Endothelial cell of umbilical vein (primary cell): Measurements from ENCODE around the gene SLC38A11. TPM values are rescaled to one million over a fixed set of nuclear protein-coding genes. Genes with fewer than 3 reads are reported as not detected.

ENCODE experiments used
- BruUV-seq: library from RNA; stranded (reverse); fragments of 400-500 nt; replicated peaks from 2 replicates; lab custom pipeline; 2021; lab: Mats Ljungman, UMichigan
- CTCF ChIA-PET: fragments of 300-600, 350-600 bp; sonication (Branson Sonifier 250); formaldehyde crosslinking; loops from one replicate; lab custom pipeline; 2021; ENCODE audit warnings: antibody characterized with exemption, inconsistent platforms; lab: Charles Lee
- POLR2A ChIA-PET: fragments of 300-600, 350-600 bp; sonication (Branson Sonifier 250); formaldehyde crosslinking; loops from one replicate; lab custom pipeline; 2021; ENCODE audit warnings: antibody characterized with exemption, inconsistent platforms; lab: Charles Lee
- DNase-seq: peaks from one replicate; pipeline ENCODE4 v3.0.0-alpha.2; 2011; ENCODE audit warnings: low read depth, low spot score
- FAIRE-seq: peaks from 2 replicates; lab custom pipeline; 2011; peaks lifted over from hg19 to GRCh38; lab: Jason Lieb, UNC
- H2AFZ ChIP-seq: 2 replicates; pipeline ENCODE4 v1.6.0; 2012; ENCODE audit warnings: low read depth, low read length, control low read depth, inconsistent platforms
- H3K27ac ChIP-seq: 2 replicates; pipeline ENCODE4 v1.5.1; 2011; ENCODE audit warnings: low read depth, mild to moderate bottlenecking, control low read depth, low read length, moderate library complexity; ENCODE audit not compliant: insufficient read depth
- H3K27me3 ChIP-seq, 2 experiments: 2 replicates each; pipeline versions ENCODE4 v1.6.0 to v1.6.1; 2011; ENCODE audit warnings: low read length in 2 of 2, mixed read lengths in 1 of 2; ENCODE audit not compliant: control insufficient read depth in 2 of 2, insufficient read depth in 2 of 2
- H3K36me3 ChIP-seq, 2 experiments: 2 replicates in 1 of 2; 3 replicates in 1 of 2; pipeline ENCODE4 v1.5.1; 2011; ENCODE audit warnings: low read length in 2 of 2, mild to moderate bottlenecking in 1 of 2, moderate library complexity in 1 of 2; ENCODE audit not compliant: control insufficient read depth in 2 of 2, insufficient read depth in 2 of 2; ENCODE audit errors: extremely low read depth in 1 of 2
- H3K4me1 ChIP-seq: 3 replicates; pipeline ENCODE4 v1.5.1; 2011; ENCODE audit warnings: mild to moderate bottlenecking, low read length; ENCODE audit not compliant: control insufficient read depth, insufficient read depth; ENCODE audit errors: extremely low read depth
- H3K4me2 ChIP-seq: 2 replicates; pipeline ENCODE4 v1.6.1; 2011; ENCODE audit warnings: low read length, control low read depth, mixed read lengths; ENCODE audit not compliant: insufficient read depth
- H3K4me3 ChIP-seq, 3 experiments: fragments of 200-600 bp in 1 of 3; sonication (generic), shearing (Covaris generic) in 1 of 3; replicated peaks in 1 of 3; 2 replicates each; pipeline ENCODE4 v1.5.1; 2011 to 2016; ENCODE audit warnings: control low read depth in 3 of 3, low read length in 3 of 3, mild to moderate bottlenecking in 2 of 3, inconsistent platforms in 1 of 3, low read depth in 1 of 3, moderate library complexity in 1 of 3; ENCODE audit not compliant: insufficient read depth in 1 of 3
- H3K79me2 ChIP-seq: 2 replicates; pipeline ENCODE4 v1.6.0; 2012; ENCODE audit warnings: low read length, inconsistent platforms; ENCODE audit not compliant: control insufficient read depth, insufficient read depth
- H3K9ac ChIP-seq: replicated peaks from 2 replicates; pipeline ENCODE3; 2011; ENCODE audit warnings: low read length, control low read depth; ENCODE audit not compliant: insufficient read depth; ENCODE audit errors: extremely low read depth
- H3K9me1 ChIP-seq: replicated peaks from 3 replicates; pipeline ENCODE4 v1.6.0; 2011; ENCODE audit warnings: mild to moderate bottlenecking, low read length; ENCODE audit not compliant: control insufficient read depth, insufficient read depth; ENCODE audit errors: extremely low read depth
- H3K9me3 ChIP-seq: replicated peaks from 2 replicates; pipeline ENCODE4 v1.5.1; 2012; ENCODE audit warnings: low read length, inconsistent platforms; ENCODE audit not compliant: control insufficient read depth, insufficient read depth
- H4K20me1 ChIP-seq: replicated peaks from 2 replicates; pipeline ENCODE3; 2011; ENCODE audit warnings: mild to moderate bottlenecking, low read length; ENCODE audit not compliant: control insufficient read depth, insufficient read depth; ENCODE audit errors: extremely low read depth
- CTCF ChIP-seq, 2 donors: IDR thresholded peaks; 1 replicate in 1 of 2; 2 replicates in 1 of 2; pipeline ENCODE4 v1.5.1; 2011; ENCODE audit warnings: low read length in 2 of 2, mild to moderate bottlenecking in 2 of 2, moderate library complexity in 2 of 2, control low read depth in 1 of 2, inconsistent platforms in 1 of 2, low read depth in 1 of 2; ENCODE audit not compliant: insufficient read depth in 1 of 2; ENCODE audit errors: extremely low read depth in 1 of 2
- EZH2 ChIP-seq: IDR thresholded peaks from 2 replicates; pipeline ENCODE4 v1.6.1; 2012; ENCODE audit warnings: borderline replicate concordance, low read depth, mild to moderate bottlenecking, moderate library complexity, low read length, inconsistent platforms; ENCODE audit not compliant: severe bottlenecking
- FOS ChIP-seq: IDR thresholded peaks from 2 replicates; pipeline ENCODE4 v1.6.1; 2011; ENCODE audit warnings: mild to moderate bottlenecking, low read length, moderate library complexity, borderline replicate concordance; ENCODE audit not compliant: insufficient read depth
- GATA2 ChIP-seq: IDR thresholded peaks from 2 replicates; pipeline ENCODE4 v1.7.0; 2011; ENCODE audit warnings: low read depth, mild to moderate bottlenecking, moderate library complexity, mixed read lengths, low read length; ENCODE audit not compliant: insufficient read length, insufficient read depth
- JUN ChIP-seq: IDR thresholded peaks from 2 replicates; pipeline ENCODE4 v1.6.1; 2011; ENCODE audit warnings: borderline replicate concordance, low read depth; ENCODE audit not compliant: insufficient read length, insufficient read depth
- MAX ChIP-seq: IDR thresholded peaks from 2 replicates; pipeline ENCODE4 v1.6.1; 2011; ENCODE audit not compliant: insufficient read depth, insufficient read length
- MYC ChIP-seq: IDR thresholded peaks from one replicate; pipeline ENCODE4 v1.6.1; 2011; ENCODE audit warnings: mild to moderate bottlenecking, low read depth, low read length
- POLR2A ChIP-seq: IDR thresholded peaks from 2 replicates; pipeline ENCODE4 v1.6.1; 2012; ENCODE audit warnings: low read depth, mild to moderate bottlenecking, control low read depth, low read length
- POLR2AphosphoS5 ChIP-seq: IDR thresholded peaks from 2 replicates; pipeline ENCODE4 v1.6.1; 2012; ENCODE audit warnings: low read depth, mild to moderate bottlenecking, control low read depth, low read length, moderate library complexity; ENCODE audit not compliant: insufficient read depth
- dilution Hi-C: fragments of 300-500 bp; cut with MboI; formaldehyde crosslinking; loops from one replicate; pipeline ENCODE4 v1.15.0; 2019; ENCODE audit warnings: low sequenced_read_pairs; ENCODE audit not compliant: extremely low pct_ligation_motif_present
- intact Hi-C: fragments of 100-400 bp; cut with micrococcal nuclease; formaldehyde crosslinking; loops from one replicate; pipeline ENCODE4 v1.10.0; 2022
- polyA plus RNA-seq, 4 experiments: library from polyadenylated mRNA; depleted of rRNA in 3 of 4; stranded (reverse) in 3 of 4; unstranded in 1 of 4; fragments of >200 nt; gene quantifications; 2 replicates each; pipeline versions ENCODE4 v1.2.1 to v1.2.3, GENCODE V29; 2011 to 2012; ENCODE audit warnings: missing spikeins in 1 of 4
- total RNA-seq: library from RNA; stranded (reverse); gene quantifications from 2 replicates; pipeline ENCODE4 v1.2.3, GENCODE V29; 2021

SLC38A11 gene
- total and polyA plus RNA-seq, 2 donors (not counting 3 experiments of a cell fraction or from before 2014, with no cell fraction given), result not detected

GRCh38 chr2:164960159-164960558 is 4.8 kb upstream of the SLC38A11 start:
- H3K4me1 ChIP-seq, result peaks cover 5% of the 10 kb centered on the region
- H3K27ac ChIP-seq, result no peak overlapping the region
- POLR2A ChIA-PET, result no interaction called here
- dilution Hi-C loops (no loop called here), intact Hi-C loops (no loop called here)
- H3K9me1 ChIP-seq, result no peaks in the 10 kb centered on the region
- DNase-seq, result peak; percentile 59
- H3K9me3 ChIP-seq, result no peaks in the 10 kb centered on the region
- no TSS peak for BruUV-seq
- H4K20me1 ChIP-seq, result no peaks in the 10 kb centered on the region
- no peak overlapping the region for H2AFZ ChIP-seq
- no peak overlapping the region for H3K4me3 ChIP-seq
- CTCF ChIA-PET, result interaction anchor here (1.0 to 1.2 kb wide), 4 partner anchors 12 to 244 kb away, joined by 3 to 6 read pairs (median 4); partner anchors contain the start of genes COBLL1 and SCN3A
- no peak for FAIRE-seq
- no peak overlapping the region for H3K4me2 ChIP-seq
- no peak overlapping the region for H3K9ac ChIP-seq
- TF ChIP-seq POLR2A (no peak), GATA2 (no peak), POLR2AphosphoS5 (no peak), EZH2 (no peak), FOS (no peak), MAX (no peak), CTCF (IDR thresholded peaks at IDR 0.05; ENCODE audit: extremely low read depth in 1 of 2, insufficient read depth in 1 of 2, low read depth in 1 of 2, low read length in 2 of 2) (no peak), JUN (no peak), MYC (no peak)
- no peaks in the 10 kb centered on the region for H3K36me3 ChIP-seq
- no peaks in the 10 kb centered on the region for H3K79me2 ChIP-seq
- no peaks in the 10 kb centered on the region for H3K27me3 ChIP-seq
